Panc1 (cell line): ENCODE measurements around the gene C2CD3. TPM values are rescaled to one million over a fixed set of nuclear protein-coding genes. Genes with fewer than 3 reads are reported as not detected.

ENCODE experiments used
- ATAC-seq: fragments of 200-7000 bp; cut with Tn5 transposase; 2 replicates; pipeline ENCODE4 v1.9.1; 2020; ENCODE audit warnings: mild to moderate bottlenecking, moderate library complexity
- BruUV-seq: library from RNA; stranded (reverse); fragments of 400-500 nt; replicated peaks from 2 replicates; lab custom pipeline; 2021; lab: Mats Ljungman, UMichigan
- CTCF ChIA-PET: fragments of 300-600 bp; sonication (Branson Sonifier 250); formaldehyde crosslinking; loops from one replicate; lab custom pipeline; 2022; ENCODE audit warnings: antibody characterized with exemption; lab: Charles Lee
- POLR2A ChIA-PET: fragments of 300-600 bp; sonication (Branson Sonifier 250); formaldehyde crosslinking; loops from one replicate; lab custom pipeline; 2022; ENCODE audit warnings: antibody characterized with exemption; lab: Charles Lee
- DNase-seq: peaks from one replicate; pipeline ENCODE4 v3.0.0-alpha.2; 2010; ENCODE audit warnings: low read depth, low spot score
- H3K27ac ChIP-seq: 2 replicates; pipeline ENCODE4 v1.5.1; 2011; ENCODE audit warnings: mild to moderate bottlenecking, low read length, inconsistent platforms
- H3K27me3 ChIP-seq: fragments of 200-500 bp; sonication (Bioruptor generic); 2 replicates; pipeline ENCODE4 v1.6.0; 2014; ENCODE audit warnings: low read length, inconsistent platforms; ENCODE audit not compliant: control insufficient read depth, insufficient read depth
- H3K36me3 ChIP-seq: fragments of 200-500 bp; sonication (Bioruptor generic); 2 replicates; pipeline ENCODE4 v1.5.1; 2014; ENCODE audit warnings: inconsistent platforms, mild to moderate bottlenecking, low read length, moderate library complexity; ENCODE audit not compliant: control insufficient read depth, insufficient read depth
- H3K4me1 ChIP-seq: 2 replicates; pipeline ENCODE4 v1.5.1; 2011; ENCODE audit warnings: inconsistent platforms, mild to moderate bottlenecking, low read length, moderate library complexity; ENCODE audit not compliant: control insufficient read depth, insufficient read depth
- H3K4me3 ChIP-seq, 2 experiments: 2 replicates each; pipeline ENCODE4 v1.5.1; 2011 to 2012; ENCODE audit warnings: low read depth in 2 of 2, low read length in 2 of 2, mild to moderate bottlenecking in 2 of 2, inconsistent platforms in 1 of 2, moderate library complexity in 1 of 2
- H3K9me3 ChIP-seq: fragments of 200-500 bp; sonication (Bioruptor generic); 2 replicates; pipeline ENCODE4 v1.5.1; 2014; ENCODE audit warnings: low read depth, mild to moderate bottlenecking, inconsistent platforms, low read length, moderate library complexity; ENCODE audit not compliant: control insufficient read depth, insufficient read depth
- CTCF ChIP-seq: fragments of 450-650 bp; IDR thresholded peaks from 2 replicates; pipeline ENCODE4 v1.5.1; 2017; ENCODE audit warnings: mild to moderate bottlenecking
- POLR2AphosphoS5 ChIP-seq: IDR thresholded peaks from 2 replicates; pipeline ENCODE4 v1.6.1; 2012; ENCODE audit warnings: mild to moderate bottlenecking, low read depth, low read length, moderate library complexity
- SIN3A ChIP-seq: IDR thresholded peaks from 2 replicates; pipeline ENCODE4 v1.6.1; 2012; ENCODE audit warnings: low read depth, mild to moderate bottlenecking, low read length, moderate library complexity, borderline replicate concordance; ENCODE audit not compliant: insufficient read depth
- TCF7L2 ChIP-seq: IDR thresholded peaks from 2 replicates; pipeline ENCODE4 v1.6.1; 2011; ENCODE audit warnings: mild to moderate bottlenecking, low read depth, low read length, inconsistent platforms
- in situ Hi-C: cut with HindIII; loops from 2 replicates; pipeline ENCODE4 v1.10.0; 2016; ENCODE audit warnings: low sequenced_read_pairs, low pct_unique_long_range_greater_than_20kb
- intact Hi-C: fragments of 100-400 bp; cut with micrococcal nuclease; formaldehyde crosslinking; loops from one replicate; pipeline ENCODE4 v1.10.0; 2022; ENCODE audit not compliant: unreplicated experiment
- total RNA-seq: library from RNA; stranded (reverse); gene quantifications from one replicate; pipeline ENCODE4 v1.2.1, GENCODE V29; 2021; ENCODE audit not compliant: unreplicated experiment
- TF ChIP-seq, protein P1 (sequence below), 2 experiments: IDR thresholded peaks; 2 replicates each; pipeline ENCODE4 v1.6.1; 2011 to 2012; ENCODE audit warnings: low read depth in 2 of 2, control low read depth in 1 of 2, low read length in 1 of 2, mild to moderate bottlenecking in 1 of 2, moderate library complexity in 1 of 2; ENCODE audit not compliant: insufficient read depth in 1 of 2

Gene C2CD3
- total RNA-seq, 1 experiment from 2014 or later, result 51.8 TPM

- Histone ChIP-seq H3K4me1 (peaks cover 24% of the 10 kb centered on the region), H3K9me3 (no peaks in the 10 kb centered on the region), H3K27ac (peak overlapping the region; percentile 96), H3K36me3 (peaks cover 3% of the 10 kb centered on the region; the same call in 1 of the 2 replicates), H3K4me3 (peak overlapping the region; percentile 69 to 85), H3K27me3 (no peaks in the 10 kb centered on the region)
- no TSS peak for BruUV-seq
- ATAC-seq (peak; percentile 96), DNase-seq (peak; percentile 80)
- ChIA-PET POLR2A (interaction anchor here (0.6 kb wide), 3 partner anchors 15 to 203 kb away, joined by 4 to 8 read pairs (median 4); no protein-coding TSS in a partner anchor), CTCF (interaction anchor here (0.5 kb wide), 1 partner anchor 166 kb away, joined by 3 read pairs; no protein-coding TSS in a partner anchor)
- intact Hi-C loops, result no loop called here
- in situ Hi-C loops, result no loop called here
- TF ChIP-seq CTCF (no peak), TCF7L2 (peak; percentile 66; the same call in 1 of the 2 replicates), SIN3A (no peak; the same call in 1 of the 2 replicates), POLR2AphosphoS5 (peak; percentile 98)
- TF ChIP-seq, protein P1, sequence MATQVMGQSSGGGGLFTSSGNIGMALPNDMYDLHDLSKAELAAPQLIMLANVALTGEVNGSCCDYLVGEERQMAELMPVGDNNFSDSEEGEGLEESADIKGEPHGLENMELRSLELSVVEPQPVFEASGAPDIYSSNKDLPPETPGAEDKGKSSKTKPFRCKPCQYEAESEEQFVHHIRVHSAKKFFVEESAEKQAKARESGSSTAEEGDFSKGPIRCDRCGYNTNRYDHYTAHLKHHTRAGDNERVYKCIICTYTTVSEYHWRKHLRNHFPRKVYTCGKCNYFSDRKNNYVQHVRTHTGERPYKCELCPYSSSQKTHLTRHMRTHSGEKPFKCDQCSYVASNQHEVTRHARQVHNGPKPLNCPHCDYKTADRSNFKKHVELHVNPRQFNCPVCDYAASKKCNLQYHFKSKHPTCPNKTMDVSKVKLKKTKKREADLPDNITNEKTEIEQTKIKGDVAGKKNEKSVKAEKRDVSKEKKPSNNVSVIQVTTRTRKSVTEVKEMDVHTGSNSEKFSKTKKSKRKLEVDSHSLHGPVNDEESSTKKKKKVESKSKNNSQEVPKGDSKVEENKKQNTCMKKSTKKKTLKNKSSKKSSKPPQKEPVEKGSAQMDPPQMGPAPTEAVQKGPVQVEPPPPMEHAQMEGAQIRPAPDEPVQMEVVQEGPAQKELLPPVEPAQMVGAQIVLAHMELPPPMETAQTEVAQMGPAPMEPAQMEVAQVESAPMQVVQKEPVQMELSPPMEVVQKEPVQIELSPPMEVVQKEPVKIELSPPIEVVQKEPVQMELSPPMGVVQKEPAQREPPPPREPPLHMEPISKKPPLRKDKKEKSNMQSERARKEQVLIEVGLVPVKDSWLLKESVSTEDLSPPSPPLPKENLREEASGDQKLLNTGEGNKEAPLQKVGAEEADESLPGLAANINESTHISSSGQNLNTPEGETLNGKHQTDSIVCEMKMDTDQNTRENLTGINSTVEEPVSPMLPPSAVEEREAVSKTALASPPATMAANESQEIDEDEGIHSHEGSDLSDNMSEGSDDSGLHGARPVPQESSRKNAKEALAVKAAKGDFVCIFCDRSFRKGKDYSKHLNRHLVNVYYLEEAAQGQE (IDR thresholded peaks at IDR 0.05; ENCODE audit: insufficient read depth in 1 of 2, low read depth in 2 of 2, low read length in 1 of 2), result peak in 1 of 2 experiments; percentile 43; a peak in 1 of 4 replicates
These were observed 187.6 kb downstream of the C2CD3 start for GRCh38 chr11:73982990-73983740.

DNA sequence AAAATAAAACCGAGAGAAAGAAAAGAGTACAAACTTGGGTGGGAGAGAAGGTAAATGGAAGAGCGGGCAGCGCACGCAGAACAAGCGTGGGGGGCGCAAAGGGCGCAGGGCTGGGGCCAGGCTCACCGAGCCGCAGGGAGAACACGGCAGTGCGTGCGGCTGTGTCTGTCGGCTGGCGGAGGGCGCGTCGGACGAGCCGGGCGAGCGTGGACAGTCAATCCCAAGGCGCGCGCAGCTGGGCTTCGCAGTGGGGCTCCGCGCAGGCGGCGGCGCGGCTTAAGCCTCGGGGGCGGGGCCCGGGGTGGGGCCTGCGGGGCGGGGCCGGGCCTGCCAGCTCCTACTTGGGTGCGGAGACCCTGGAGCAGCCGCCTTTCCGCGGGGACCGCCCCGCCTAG, 188.2 kb downstream of the C2CD3 start, which contains the start of gene UCP2:
Gene UCP2, minus strand, starts transcription at position 249 of the 395 bp plus-strand sequence. CDS start 4,465 bp downstream, outside the sequence.
- H3K27ac ChIP-seq, result peak within 1 kb of the TSS; percentile 96
- peaks cover 24% of the 10 kb centered on the region for H3K4me1 ChIP-seq
- POLR2A ChIA-PET, result interaction anchor here (0.5 to 0.6 kb wide), 3 partner anchors 29 to 203 kb away, joined by 4 to 8 read pairs (median 7); no protein-coding TSS in a partner anchor
- CTCF ChIA-PET, result interaction anchor here (0.5 kb wide), 1 partner anchor 167 kb away, joined by 3 read pairs; no protein-coding TSS in a partner anchor
- H3K4me3 ChIP-seq, result peak within 1 kb of the TSS; percentile 69 to 85
- in situ Hi-C loops (no loop called here), intact Hi-C loops (no loop called here)
- peaks cover 3% of the 10 kb centered on the region; the same call in 1 of the 2 replicates for H3K36me3 ChIP-seq
- BruUV-seq, result no TSS peak
- TF ChIP-seq CTCF, result no peak
- no peak for TF ChIP-seq POLR2AphosphoS5
- TF ChIP-seq, protein P1 (IDR thresholded peaks at IDR 0.05; ENCODE audit: insufficient read depth in 1 of 2, low read depth in 2 of 2, low read length in 1 of 2), result no peak
- TF ChIP-seq SIN3A, result peak; percentile 92; the same call in 1 of the 2 replicates
- no peak for TF ChIP-seq TCF7L2
- no peaks in the 10 kb centered on the region for H3K27me3 ChIP-seq
- no peak for DNase-seq
- ATAC-seq, result peak; percentile 92
- no peaks in the 10 kb centered on the region for H3K9me3 ChIP-seq
